ENCODE data around the gene EDN2. TPM values are rescaled to one million over a fixed set of nuclear protein-coding genes. Genes with fewer than 3 reads are reported as not detected.

Gene EDN2
- polyA plus RNA-seq, 1 donor from 2014 or later = not detected

DNA sequence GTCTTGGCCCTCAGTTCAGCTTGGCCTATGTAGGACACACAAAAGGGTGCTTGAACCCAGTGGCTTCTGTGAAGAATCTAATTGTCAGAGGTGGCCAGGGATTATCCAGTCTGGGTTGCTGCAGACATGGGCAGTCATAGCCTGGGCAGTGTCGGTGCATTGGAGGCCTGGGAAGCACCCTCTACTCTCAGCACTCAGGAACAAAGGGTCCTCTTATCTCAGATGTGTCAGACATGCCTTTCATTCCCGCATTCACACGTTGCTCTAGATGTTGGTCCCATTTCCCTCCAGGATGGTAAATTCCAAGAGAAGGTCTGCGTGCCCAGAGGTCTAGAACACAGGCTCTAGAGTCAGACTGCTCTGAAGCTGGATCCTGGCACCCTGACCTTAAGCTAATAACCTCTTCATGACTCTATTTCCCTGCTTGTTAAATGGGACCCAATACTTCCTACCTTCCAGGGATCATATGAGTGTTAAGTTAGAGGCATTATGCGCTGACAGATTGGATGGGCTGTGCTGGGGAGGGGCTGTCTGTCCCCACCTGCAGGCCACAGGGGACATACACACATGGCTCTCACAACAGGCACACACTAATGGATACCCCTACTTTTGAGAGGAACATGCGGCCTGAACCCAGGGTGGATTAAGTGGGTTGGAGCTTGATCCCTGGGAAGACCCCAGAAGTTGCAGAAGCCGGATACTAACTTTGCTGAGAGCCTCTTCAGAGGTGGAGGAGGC lies 16.5 kb upstream of the EDN2 start:
- Histone ChIP-seq H3K27me3 (ENCODE audit: insufficient read depth, low read depth, low read length) (peaks cover 9% of the 10 kb centered on the region), H3K4me3 (ENCODE audit: low read length) (no peak overlapping the region), H3K9me3 (ENCODE audit: low read length) (no peaks in the 10 kb centered on the region), H3K9ac (ENCODE audit: low read length) (no peak overlapping the region), H3K79me2 (replicated peaks; ENCODE audit: insufficient read depth, low read length) (no peaks in the 10 kb centered on the region), H2AFZ (ENCODE audit: low read depth, low read length) (no peak overlapping the region), H3K4me2 (ENCODE audit: low read length) (no peak overlapping the region), H3F3A (ENCODE audit: insufficient read depth, low read length, poor library complexity, severe bottlenecking) (no peaks in the 10 kb centered on the region), H3K27ac (ENCODE audit: low read length) (no peak overlapping the region), H3K36me3 (ENCODE audit: insufficient read depth, low read length) (no peaks in the 10 kb centered on the region), H4K20me1 (ENCODE audit: insufficient read depth) (no peaks in the 10 kb centered on the region), H3K9me2 (ENCODE audit: insufficient read depth, low read length) (no peaks in the 10 kb centered on the region)
- TF ChIP-seq SMC3 (conservative IDR thresholded peaks at IDR 0.05; ENCODE audit: poor library complexity) (no peak), RAD21 (conservative IDR thresholded peaks at IDR 0.05) (no peak), TAF1 (IDR thresholded peaks at IDR 0.05; ENCODE audit: low read depth) (no peak), EZH2 (IDR thresholded peaks at IDR 0.05; ENCODE audit: borderline replicate concordance, insufficient read depth, low read length, poor library complexity, severe bottlenecking) (no peak), MXI1 (conservative IDR thresholded peaks at IDR 0.05; ENCODE audit: poor library complexity, severe bottlenecking) (no peak), EP300 (conservative IDR thresholded peaks at IDR 0.05; ENCODE audit: poor library complexity, severe bottlenecking) (no peak), POLR2AphosphoS5 (IDR thresholded peaks at IDR 0.05) (no peak)
- TF ChIP-seq, protein P1, sequence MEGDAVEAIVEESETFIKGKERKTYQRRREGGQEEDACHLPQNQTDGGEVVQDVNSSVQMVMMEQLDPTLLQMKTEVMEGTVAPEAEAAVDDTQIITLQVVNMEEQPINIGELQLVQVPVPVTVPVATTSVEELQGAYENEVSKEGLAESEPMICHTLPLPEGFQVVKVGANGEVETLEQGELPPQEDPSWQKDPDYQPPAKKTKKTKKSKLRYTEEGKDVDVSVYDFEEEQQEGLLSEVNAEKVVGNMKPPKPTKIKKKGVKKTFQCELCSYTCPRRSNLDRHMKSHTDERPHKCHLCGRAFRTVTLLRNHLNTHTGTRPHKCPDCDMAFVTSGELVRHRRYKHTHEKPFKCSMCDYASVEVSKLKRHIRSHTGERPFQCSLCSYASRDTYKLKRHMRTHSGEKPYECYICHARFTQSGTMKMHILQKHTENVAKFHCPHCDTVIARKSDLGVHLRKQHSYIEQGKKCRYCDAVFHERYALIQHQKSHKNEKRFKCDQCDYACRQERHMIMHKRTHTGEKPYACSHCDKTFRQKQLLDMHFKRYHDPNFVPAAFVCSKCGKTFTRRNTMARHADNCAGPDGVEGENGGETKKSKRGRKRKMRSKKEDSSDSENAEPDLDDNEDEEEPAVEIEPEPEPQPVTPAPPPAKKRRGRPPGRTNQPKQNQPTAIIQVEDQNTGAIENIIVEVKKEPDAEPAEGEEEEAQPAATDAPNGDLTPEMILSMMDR (IDR thresholded peaks at IDR 0.05; ENCODE audit: poor library complexity, severe bottlenecking) = no peak
- TF ChIP-seq, protein P2, sequence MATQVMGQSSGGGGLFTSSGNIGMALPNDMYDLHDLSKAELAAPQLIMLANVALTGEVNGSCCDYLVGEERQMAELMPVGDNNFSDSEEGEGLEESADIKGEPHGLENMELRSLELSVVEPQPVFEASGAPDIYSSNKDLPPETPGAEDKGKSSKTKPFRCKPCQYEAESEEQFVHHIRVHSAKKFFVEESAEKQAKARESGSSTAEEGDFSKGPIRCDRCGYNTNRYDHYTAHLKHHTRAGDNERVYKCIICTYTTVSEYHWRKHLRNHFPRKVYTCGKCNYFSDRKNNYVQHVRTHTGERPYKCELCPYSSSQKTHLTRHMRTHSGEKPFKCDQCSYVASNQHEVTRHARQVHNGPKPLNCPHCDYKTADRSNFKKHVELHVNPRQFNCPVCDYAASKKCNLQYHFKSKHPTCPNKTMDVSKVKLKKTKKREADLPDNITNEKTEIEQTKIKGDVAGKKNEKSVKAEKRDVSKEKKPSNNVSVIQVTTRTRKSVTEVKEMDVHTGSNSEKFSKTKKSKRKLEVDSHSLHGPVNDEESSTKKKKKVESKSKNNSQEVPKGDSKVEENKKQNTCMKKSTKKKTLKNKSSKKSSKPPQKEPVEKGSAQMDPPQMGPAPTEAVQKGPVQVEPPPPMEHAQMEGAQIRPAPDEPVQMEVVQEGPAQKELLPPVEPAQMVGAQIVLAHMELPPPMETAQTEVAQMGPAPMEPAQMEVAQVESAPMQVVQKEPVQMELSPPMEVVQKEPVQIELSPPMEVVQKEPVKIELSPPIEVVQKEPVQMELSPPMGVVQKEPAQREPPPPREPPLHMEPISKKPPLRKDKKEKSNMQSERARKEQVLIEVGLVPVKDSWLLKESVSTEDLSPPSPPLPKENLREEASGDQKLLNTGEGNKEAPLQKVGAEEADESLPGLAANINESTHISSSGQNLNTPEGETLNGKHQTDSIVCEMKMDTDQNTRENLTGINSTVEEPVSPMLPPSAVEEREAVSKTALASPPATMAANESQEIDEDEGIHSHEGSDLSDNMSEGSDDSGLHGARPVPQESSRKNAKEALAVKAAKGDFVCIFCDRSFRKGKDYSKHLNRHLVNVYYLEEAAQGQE (IDR thresholded peaks at IDR 0.05; ENCODE audit: borderline replicate concordance) = no peak

DNA sequence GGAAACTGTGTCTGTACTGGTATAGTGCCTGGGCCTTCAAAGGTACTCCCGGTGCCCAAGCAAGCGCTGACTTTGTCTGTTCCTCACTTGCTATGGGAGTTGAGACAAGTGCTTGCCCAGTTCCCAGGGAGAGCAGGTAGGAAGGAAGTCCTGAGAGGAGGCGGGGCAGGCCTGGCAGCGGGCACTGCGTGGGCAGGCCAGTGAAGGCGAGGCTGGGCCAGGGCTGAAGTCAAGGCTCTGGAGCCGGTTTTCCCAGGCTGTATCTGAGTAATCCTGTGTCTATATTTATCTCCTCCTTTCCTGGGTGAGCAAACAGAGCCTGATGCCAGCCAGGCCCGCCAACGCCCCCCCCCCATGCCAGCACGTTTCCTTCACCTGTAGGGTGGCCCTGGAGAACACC lies 15.9 kb upstream of the EDN2 start:
- Histone ChIP-seq H3F3A (ENCODE audit: insufficient read depth, low read length, poor library complexity, severe bottlenecking) (no peaks in the 10 kb centered on the region), H3K4me3 (ENCODE audit: low read length) (no peak overlapping the region), H3K79me2 (replicated peaks; ENCODE audit: insufficient read depth, low read length) (no peaks in the 10 kb centered on the region), H3K9me3 (ENCODE audit: low read length) (no peaks in the 10 kb centered on the region), H3K27ac (ENCODE audit: low read length) (no peak overlapping the region), H3K36me3 (ENCODE audit: insufficient read depth, low read length) (no peaks in the 10 kb centered on the region), H2AFZ (ENCODE audit: low read depth, low read length) (no peak overlapping the region), H3K9me2 (ENCODE audit: insufficient read depth, low read length) (no peaks in the 10 kb centered on the region), H3K4me2 (ENCODE audit: low read length) (no peak overlapping the region), H3K9ac (ENCODE audit: low read length) (no peak overlapping the region), H3K27me3 (ENCODE audit: insufficient read depth, low read depth, low read length) (peaks cover 15% of the 10 kb centered on the region), H4K20me1 (ENCODE audit: insufficient read depth) (no peaks in the 10 kb centered on the region)
- TF ChIP-seq EZH2 (IDR thresholded peaks at IDR 0.05; ENCODE audit: borderline replicate concordance, insufficient read depth, low read length, poor library complexity, severe bottlenecking) (no peak), SMC3 (conservative IDR thresholded peaks at IDR 0.05; ENCODE audit: poor library complexity) (no peak), EP300 (conservative IDR thresholded peaks at IDR 0.05; ENCODE audit: poor library complexity, severe bottlenecking) (no peak), RAD21 (conservative IDR thresholded peaks at IDR 0.05) (no peak), POLR2AphosphoS5 (IDR thresholded peaks at IDR 0.05) (no peak), TAF1 (IDR thresholded peaks at IDR 0.05; ENCODE audit: low read depth) (no peak), MXI1 (conservative IDR thresholded peaks at IDR 0.05; ENCODE audit: poor library complexity, severe bottlenecking) (no peak)
- TF ChIP-seq, protein P1 (IDR thresholded peaks at IDR 0.05; ENCODE audit: poor library complexity, severe bottlenecking) = no peak
- TF ChIP-seq, protein P2 (IDR thresholded peaks at IDR 0.05; ENCODE audit: borderline replicate concordance) = no peak
